Vagina (tissue), 2 donors: ENCODE measurements around the gene LDLRAD1.

Experiments
- CTCF ChIP-seq, 3 experiments: fragments of 450-650 bp in 2 of 3; fragments of 200-600 bp in 1 of 3; sonication (generic) in 1 of 3; IDR thresholded peaks; one replicate each; pipeline ENCODE4 v1.5.1; 2017 to 2019; ENCODE audit warnings: antibody characterized with exemption in 3 of 3, mild to moderate bottlenecking in 2 of 3, moderate library complexity in 2 of 3
- POLR2A ChIP-seq, 2 donors: fragments of 450-650 bp; IDR thresholded peaks; one replicate each; pipeline ENCODE4 v1.6.1; 2017; ENCODE audit warnings: antibody characterized with exemption in 2 of 2, mild to moderate bottlenecking in 2 of 2, moderate library complexity in 2 of 2

GRCh38 chr1:54012008-54012325 is 6.0 kb downstream of the LDLRAD1 start:
- TF ChIP-seq POLR2A (IDR thresholded peaks at IDR 0.05): no peak
- TF ChIP-seq CTCF (IDR thresholded peaks at IDR 0.05): no peak
